Gastroesophageal sphincter (tissue), 4 donors: ENCODE data around the gene TBPL2. TPM values are rescaled to one million over a fixed set of nuclear protein-coding genes. Genes with fewer than 3 reads are reported as not detected.

Source experiments
- ATAC-seq: fragments of 150-250 bp; one replicate; pipeline ENCODE4 v1.9.1; 2016; ENCODE audit warnings: mild to moderate bottlenecking, moderate library complexity
- H3K27ac ChIP-seq, 4 donors: fragments of 200-600 bp; sonication (generic) in 3 of 4; 1 replicate in 3 of 4; 2 replicates in 1 of 4; pipeline ENCODE4 v1.5.1; 2016 to 2019
- H3K27me3 ChIP-seq: fragments of 200-600 bp; sonication (generic); one replicate; pipeline ENCODE4 v1.5.1; 2019
- H3K36me3 ChIP-seq, 2 donors: fragments of 200-600 bp; sonication (generic); one replicate each; pipeline ENCODE4 v1.5.1; 2019; ENCODE audit warnings: control low read depth in 1 of 2
- H3K4me1 ChIP-seq, 3 donors: fragments of 200-600 bp; sonication (generic); 1 replicate in 2 of 3; 2 replicates in 1 of 3; pipeline ENCODE4 v1.5.1; 2016 to 2019; ENCODE audit warnings: control low read depth in 2 of 3
- H3K4me3 ChIP-seq, 2 donors: fragments of 200-600 bp; sonication (generic); one replicate each; pipeline ENCODE4 v1.5.1; 2019; ENCODE audit warnings: mild to moderate bottlenecking in 1 of 2, moderate library complexity in 1 of 2
- H3K9me3 ChIP-seq, 3 donors: fragments of 200-600 bp; sonication (generic); one replicate each; pipeline ENCODE4 v1.5.1; 2017 to 2019; ENCODE audit warnings: control low read depth in 2 of 3
- EP300 ChIP-seq: sonication (generic); formaldehyde crosslinking; IDR thresholded peaks from one replicate; pipeline ENCODE4 v1.6.1; 2017; ENCODE audit warnings: antibody characterized with exemption, mild to moderate bottlenecking
- POLR2A ChIP-seq, 2 donors: fragments of 450-650 bp; IDR thresholded peaks; one replicate each; pipeline ENCODE4 v1.6.1; 2017; ENCODE audit warnings: antibody characterized with exemption in 2 of 2, mild to moderate bottlenecking in 2 of 2, moderate library complexity in 1 of 2
- POLR2AphosphoS5 ChIP-seq: sonication (generic); formaldehyde crosslinking; IDR thresholded peaks from one replicate; pipeline ENCODE4 v1.6.1; 2017; ENCODE audit warnings: antibody characterized with exemption
- WGBS, 2 donors: methylation state at CpG; one replicate each; pipeline ENCODE4 v1.1.5; 2018; ENCODE audit warnings: low coverage in 1 of 2; 5-methylcytosine and 5-hydroxymethylcytosine counted together
- small RNA-seq, 4 donors: library from RNA; depleted of rRNA; stranded (forward); fragments of <200 nt; gene quantifications; one replicate each; pipeline ENCODE3, GENCODE V24; 2016
- total RNA-seq, 4 donors: library from RNA; depleted of rRNA; stranded (reverse); fragments of >200 nt; gene quantifications; one replicate each; pipeline ENCODE4 v1.1.0, GENCODE V29; 2016
- TF ChIP-seq, protein P1 (sequence below), 4 experiments: fragments of 200-600 bp in 2 of 4; fragments of 450-650 bp in 2 of 4; sonication (generic) in 1 of 4; IDR thresholded peaks; one replicate each; pipeline ENCODE4 v1.5.1; 2017 to 2019; ENCODE audit warnings: antibody characterized with exemption in 4 of 4, mild to moderate bottlenecking in 2 of 4, moderate library complexity in 2 of 4

The TBPL2 gene
- total RNA-seq, 4 donors from 2014 or later, result not detected

DNA sequence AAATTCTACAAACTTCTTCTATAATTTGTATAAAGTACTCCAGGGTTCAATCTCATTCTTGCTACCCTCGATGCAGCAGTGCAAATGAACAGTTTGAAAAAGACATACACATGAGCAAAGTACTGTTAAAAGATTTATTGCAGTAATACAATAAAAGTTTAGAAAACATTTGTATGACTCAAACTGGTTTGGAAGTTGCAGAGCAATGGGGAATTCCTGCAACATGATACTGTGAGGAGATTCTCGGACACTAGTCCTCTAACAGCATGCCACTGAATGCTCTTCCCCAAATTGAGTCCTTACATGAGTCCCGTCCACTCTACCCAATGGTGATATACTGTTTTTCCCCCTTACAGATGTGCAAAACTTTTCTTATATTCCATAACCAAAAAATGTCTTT is 74.1 kb downstream of the TBPL2 start:
- WGBS, 2 donors, result 41 to 51% methylated on average over 3 of the region's 3 CpGs
- H3K27me3 ChIP-seq, result no peaks in the 10 kb centered on the region
- H3K36me3 ChIP-seq, result peaks cover 0 to 62% of the 10 kb centered on the region in 2 donors
- H3K4me1 ChIP-seq, result no peaks in the 10 kb centered on the region
- TF ChIP-seq POLR2AphosphoS5 (no peak), EP300 (no peak), POLR2A (IDR thresholded peaks at IDR 0.05) (no peak)
- TF ChIP-seq, protein P1, sequence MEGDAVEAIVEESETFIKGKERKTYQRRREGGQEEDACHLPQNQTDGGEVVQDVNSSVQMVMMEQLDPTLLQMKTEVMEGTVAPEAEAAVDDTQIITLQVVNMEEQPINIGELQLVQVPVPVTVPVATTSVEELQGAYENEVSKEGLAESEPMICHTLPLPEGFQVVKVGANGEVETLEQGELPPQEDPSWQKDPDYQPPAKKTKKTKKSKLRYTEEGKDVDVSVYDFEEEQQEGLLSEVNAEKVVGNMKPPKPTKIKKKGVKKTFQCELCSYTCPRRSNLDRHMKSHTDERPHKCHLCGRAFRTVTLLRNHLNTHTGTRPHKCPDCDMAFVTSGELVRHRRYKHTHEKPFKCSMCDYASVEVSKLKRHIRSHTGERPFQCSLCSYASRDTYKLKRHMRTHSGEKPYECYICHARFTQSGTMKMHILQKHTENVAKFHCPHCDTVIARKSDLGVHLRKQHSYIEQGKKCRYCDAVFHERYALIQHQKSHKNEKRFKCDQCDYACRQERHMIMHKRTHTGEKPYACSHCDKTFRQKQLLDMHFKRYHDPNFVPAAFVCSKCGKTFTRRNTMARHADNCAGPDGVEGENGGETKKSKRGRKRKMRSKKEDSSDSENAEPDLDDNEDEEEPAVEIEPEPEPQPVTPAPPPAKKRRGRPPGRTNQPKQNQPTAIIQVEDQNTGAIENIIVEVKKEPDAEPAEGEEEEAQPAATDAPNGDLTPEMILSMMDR (IDR thresholded peaks at IDR 0.05), result no peak
- H3K27ac ChIP-seq, result no peak overlapping the region
- no peak overlapping the region for H3K4me3 ChIP-seq
- no peak for ATAC-seq
- no peaks in the 10 kb centered on the region for H3K9me3 ChIP-seq

Small RNAs within 50 kb of the gene (small RNA-seq; reads per million reads assigned to genes)
- gene AL356801.1, result 0 reads per million in 4 donors

Other genes with a start within 250 kb of the TBPL2 start
- 1 to 10 TPM in 1 of 4 donors, under 1 TPM in 1, not detected in 2; 0.23 to 1.2 TPM for gene DLGAP5, start 249.0 kb downstream of the TBPL2 start, total RNA-seq
- 10 to 100 TPM; 18.8 to 32.5 (median 21.8) TPM for gene FBXO34, start 169.2 kb downstream of the TBPL2 start, total RNA-seq
- gene ATG14, start 28.8 kb downstream of the TBPL2 start, total RNA-seq, result 10 to 100 TPM; 16.4 to 29.9 (median 18.1) TPM
- gene KTN1, start 139.6 kb upstream of the TBPL2 start, total RNA-seq, result 100 to 1,000 TPM; 144 to 204 (median 171) TPM